Head of caudate nucleus (tissue), 42 donors: ENCODE results near the gene EBPL.
"Not testable (repeated sequence)": the region's sequence is repeated elsewhere in the genome, so short reads cannot be mapped to it uniquely, and the experiment has no call there.

Experiments used
- DNase-seq, 42 donors: peaks; one replicate each; pipeline versions ENCODE4 v3.0.0 to v3.0.0-alpha.2; 2020 to 2021; ENCODE audit warnings: mixed read lengths in 7 of 42
- intact Hi-C: fragments of 100-400 bp; cut with DNase I; formaldehyde crosslinking; loops from one replicate; pipeline ENCODE4 v1.15.0; 2022

The EBPL gene

GRCh38 chr13:49615836-49616675 lies 75.2 kb downstream of the EBPL start:
- intact Hi-C loops = no loop called here
- peak in 1 of 42 donors; percentile 11 for DNase-seq

GRCh38 chr13:49612042-49612441 lies 79.2 kb downstream of the EBPL start:
- DNase-seq, intact Hi-C loops: not testable (repeated sequence)
